NOMO-1 treated with dmso at 0.1 percent for 144 hours (cell line): Measurements from ENCODE around the gene FREY1.

Experiments
- DNase-seq: peaks from one replicate; lab custom pipeline; 2025; ENCODE audit not compliant: unreplicated experiment; lab: John Stamatoyannopoulos, UW

Gene FREY1

DNA sequence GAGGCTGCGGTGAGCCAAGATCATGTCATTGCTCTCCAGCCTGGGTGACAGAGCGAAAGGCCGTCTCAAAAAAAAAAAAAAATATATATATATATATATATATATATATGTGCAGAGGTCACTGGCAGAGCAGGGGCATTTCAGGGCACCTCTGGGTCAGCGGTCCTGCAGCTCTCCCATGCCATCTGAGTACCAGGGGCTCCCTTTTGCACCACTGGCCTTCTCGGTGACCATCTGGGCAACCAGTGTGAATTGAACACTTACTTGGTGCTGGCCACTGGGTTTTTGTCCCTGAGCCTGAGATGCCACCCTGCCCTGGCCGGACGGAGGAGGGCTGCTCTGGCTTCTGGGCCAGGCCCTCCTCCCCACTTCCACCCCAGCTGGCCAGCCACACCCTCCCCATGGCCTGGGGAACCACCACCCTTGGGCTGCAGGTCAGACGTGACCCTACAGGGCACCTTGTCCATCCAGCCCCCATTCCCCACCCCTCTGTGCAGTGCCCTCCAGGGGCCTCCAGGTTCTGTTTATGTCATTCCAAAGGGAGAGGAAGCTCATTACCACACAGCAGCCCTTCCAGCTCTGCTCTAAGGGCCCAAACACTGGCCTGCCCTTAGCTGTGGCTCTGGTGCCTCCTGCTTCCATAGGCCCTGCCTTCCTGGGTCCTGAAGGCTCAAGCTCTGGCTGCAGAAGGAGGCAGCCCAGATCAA is 11.4 kb downstream of the FREY1 start:
- DNase-seq: no peak

DNA sequence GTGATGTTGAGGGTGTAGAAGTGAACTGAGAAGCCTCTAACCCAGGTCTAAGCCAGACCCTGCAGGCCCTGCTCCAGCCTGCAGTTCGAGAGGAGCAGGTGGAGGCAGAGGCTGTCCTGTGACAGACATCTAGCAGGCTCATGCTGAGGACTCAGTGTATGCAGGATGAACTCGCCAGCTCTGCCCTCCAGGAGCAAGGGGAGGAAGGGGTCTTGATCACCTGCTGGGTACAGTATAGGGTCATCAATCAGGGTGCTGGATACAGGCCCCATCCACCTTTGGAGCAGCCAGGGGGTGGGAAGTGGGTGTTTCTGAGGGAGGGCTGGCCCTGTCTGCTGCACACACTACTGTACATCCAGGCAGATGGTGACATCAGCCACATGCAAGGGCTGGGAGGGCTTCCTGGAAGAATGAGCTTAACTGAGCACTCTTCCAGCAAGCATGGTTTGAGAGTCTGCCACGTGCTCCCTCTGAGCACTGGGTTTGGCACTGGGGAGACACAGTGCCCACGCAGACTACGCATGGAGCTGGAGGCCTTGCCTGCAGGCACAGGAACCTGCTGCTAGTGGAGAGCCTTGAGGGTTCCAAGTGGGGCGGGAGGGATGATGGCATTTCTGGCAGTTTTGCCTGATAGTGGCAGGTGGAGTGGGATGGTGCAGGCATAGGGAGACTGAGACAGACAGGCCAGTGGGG is 12.4 kb downstream of the FREY1 start:
- DNase-seq: no peak

DNA sequence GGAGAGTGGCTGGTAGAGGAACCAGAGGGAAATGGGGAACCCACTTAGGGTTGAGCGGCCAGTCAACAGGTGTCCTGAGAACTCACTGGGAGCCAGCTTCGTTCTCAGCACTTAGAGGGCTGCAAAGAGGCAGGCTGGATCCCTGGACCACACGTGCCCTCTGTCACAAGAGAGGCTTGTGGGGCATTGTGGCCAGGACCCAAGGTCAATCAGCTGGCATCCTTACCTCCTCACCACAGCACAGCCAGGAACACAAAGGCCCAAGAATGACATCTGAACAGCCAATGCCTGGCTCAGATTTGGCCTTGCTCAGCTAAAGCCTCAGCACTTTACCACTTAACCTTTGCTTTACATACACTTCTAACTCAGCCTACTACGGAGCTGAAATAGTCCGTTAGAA is 14.2 kb downstream of the FREY1 start:
- no peak for DNase-seq

DNA sequence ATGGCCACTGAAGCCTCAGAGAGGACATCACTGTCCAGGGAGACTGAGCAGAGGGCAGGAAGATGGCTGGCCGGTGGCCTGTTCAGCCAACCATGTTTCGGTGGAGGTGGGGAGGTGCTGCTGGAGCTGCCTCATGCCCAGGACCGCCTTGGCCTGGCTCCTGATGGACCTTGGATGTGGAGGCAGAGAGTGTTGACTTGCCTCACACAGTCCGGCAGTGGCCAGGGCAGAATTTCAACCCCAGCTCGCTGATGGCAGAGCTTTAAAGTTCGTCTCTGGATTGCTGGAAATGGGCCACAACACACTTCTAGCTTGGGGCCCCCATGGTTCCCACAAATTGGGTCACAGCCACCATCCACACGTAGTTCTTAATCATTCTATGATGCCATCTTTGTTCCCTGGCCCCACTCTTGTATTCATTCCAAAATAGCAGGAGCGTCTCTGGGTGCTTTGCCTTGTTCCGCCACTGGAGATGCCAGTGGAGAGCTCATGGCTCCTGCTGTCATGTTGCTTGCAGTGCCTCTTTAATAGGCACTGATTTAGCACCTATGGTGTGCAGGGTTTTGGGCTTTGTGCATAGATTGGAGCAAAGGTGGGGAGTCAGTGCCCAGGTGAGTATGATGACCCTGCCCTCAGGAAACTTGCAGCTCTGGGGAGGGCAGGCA is 16.1 kb downstream of the FREY1 start:
- DNase-seq: no peak

DNA sequence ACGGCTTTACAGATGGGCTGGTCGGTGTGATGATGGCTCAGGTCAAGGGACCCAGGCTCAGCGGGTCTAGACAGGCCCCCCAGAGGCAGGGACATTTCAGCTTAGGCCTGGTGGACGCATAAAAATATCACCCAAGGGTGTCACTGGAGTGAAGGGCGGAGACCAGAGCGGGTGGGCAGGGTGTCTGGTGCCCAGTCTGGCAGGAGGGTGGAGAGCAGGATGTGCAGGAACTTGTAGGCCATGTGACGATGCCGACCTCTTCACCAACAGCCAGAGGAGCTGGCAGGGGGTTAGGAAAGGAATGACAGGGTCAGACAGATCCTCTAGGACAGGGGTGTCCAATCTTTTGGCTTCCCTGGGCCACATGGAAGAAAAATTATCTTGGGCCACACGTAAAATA is 17.1 kb downstream of the FREY1 start:
- DNase-seq: no peak

DNA sequence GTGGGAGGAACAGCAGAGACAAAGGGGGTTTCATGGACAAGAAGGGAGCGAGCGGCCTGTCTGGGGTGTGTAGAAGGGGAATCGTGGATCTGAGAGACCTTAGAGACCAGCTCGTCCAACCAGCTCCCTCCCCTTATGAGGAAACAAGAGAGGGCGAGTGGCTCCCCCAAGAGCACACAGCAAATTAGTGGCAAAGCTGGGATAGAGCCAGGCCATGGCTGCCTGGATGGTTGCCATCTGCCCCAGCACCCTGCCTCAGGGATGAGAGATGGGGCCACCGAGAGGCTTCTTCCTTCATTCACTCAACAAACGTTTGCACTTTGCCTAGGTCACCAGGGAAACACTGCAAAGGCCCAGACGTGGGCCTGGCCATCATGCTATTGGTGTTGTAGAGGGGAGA is 17.5 kb downstream of the FREY1 start:
- DNase-seq: no peak

DNA sequence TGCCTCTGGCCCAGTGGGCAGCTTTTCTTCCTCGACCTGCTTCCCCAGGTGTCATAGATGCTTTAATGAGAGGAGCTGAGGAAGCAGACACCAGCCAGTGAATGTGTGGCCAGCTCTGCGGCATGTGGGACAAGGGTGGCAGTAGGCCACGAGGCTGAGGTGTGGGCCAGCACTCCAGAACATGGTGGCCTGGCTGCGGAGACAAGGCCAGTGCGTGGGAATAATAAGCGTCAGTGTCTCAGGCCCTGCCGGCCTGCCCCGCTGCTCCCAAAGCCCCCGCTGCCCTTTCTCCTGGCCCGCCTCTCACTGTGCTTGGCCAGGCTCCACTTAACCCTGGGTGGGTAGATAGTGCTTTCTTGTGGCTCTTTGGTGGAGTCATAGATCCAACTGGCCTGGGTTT is 19.5 kb downstream of the FREY1 start:
- DNase-seq: no peak

DNA sequence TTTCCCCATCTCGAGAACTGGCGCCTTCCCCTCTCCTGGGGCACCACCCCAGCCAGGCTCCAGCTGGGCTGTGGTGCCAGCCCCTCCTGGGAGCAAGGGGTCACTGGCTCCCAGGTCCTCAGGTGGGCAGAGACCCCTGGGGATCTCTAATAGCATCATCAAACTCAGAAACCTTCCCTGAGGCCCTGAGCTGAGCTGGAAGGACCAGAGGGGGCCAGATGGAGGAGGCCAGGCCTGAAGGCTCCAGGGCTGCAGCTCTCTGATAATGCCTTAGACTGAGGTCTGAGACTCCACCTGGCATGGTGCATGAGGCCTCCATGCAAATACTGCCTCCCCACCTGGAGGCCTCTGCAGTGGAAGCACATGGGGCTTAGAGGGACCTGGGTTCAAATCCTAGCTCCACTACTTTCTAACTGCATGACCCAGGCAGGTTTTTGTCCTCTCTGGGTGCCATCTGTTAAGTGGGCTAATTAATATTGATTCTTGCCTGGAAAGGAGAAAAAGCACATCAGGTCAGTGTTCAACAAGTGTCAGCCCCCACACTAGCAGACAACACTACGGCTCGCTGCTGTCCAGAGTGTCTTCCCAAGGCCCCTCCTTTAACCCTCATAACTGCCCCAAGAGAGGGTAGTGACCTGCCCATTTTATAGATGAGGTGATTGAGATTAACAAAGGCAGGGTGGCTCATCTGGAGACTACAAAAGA is 20.1 kb downstream of the FREY1 start:
- DNase-seq: no peak

DNA sequence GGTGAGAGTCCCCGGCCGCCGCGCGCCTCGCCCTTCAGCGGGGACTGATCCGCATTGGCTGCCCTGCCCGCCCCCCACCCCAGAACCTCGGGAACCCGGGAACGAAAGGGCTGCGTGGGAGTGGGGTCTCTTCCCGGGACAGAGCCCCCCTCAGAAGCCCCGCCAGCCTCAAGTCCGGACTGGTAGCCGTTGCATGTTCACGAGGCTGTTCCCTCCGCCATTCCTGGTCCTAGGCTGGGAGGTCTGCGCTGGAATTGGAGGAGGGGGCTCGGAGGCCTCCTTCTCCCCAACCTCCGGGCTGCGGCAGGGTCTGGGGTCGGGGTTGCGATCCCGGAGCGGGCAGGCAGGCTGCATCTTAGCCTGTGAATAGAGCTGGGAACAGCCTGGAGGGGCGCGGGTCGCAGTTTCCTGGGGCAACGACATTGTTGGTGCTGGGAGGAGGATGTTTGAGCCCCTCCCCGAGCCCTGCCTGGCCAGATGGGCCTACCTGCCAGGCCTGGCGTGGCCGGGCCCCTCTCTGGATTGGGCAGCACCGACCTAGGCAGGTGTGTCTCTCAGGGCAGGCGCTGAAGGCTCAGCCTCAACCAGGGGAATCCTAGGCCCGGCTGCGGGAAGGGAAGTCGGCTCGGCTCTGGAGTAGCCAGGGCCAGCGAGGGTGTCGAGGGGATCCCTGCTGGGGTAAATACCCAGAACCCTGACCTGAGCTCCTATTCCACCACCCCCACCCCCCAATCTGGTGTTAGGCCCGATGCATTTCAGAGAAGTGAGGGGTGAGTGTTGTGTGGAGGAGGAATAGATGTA is 20.9 kb downstream of the FREY1 start:
- DNase-seq: no peak

DNA sequence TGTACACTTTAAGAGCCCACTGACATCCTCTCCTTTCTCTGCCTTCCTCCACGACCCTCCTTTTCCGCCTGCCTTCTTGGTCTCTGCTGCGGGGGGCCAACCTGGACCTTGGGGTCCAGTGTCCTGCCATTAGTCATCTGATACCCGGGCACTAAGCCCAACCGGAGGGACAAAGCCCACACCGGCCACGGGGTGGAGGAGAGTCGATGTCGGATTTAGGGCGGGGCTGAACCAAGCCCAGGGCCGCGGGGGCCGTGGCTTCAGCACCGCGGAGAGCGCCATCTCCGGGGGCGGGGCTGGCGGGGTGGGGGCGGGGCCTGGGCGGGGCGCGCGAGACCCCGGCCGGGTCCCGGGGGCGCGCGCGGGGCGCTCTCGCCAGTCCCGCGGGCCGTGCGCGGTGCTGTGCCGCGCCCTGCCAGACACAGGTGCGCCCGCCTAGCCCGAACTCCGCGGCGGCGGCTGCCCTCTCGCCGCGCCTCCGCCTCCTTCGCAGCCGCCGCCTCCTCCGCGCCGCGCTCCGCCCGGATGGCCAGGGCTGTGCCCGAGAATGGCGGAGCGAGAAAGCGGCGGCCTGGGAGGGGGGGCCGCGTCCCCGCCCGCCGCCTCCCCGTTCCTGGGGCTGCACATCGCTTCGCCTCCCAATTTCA is 21.7 kb downstream of the FREY1 start, which contains the start of gene MAPK8IP1:
TSS of gene MAPK8IP1 (plus strand) at position 378 of the 647 bp plus-strand sequence. CDS start at position 548, 170 bp downstream.
- peak; percentile 24 for DNase-seq

DNA sequence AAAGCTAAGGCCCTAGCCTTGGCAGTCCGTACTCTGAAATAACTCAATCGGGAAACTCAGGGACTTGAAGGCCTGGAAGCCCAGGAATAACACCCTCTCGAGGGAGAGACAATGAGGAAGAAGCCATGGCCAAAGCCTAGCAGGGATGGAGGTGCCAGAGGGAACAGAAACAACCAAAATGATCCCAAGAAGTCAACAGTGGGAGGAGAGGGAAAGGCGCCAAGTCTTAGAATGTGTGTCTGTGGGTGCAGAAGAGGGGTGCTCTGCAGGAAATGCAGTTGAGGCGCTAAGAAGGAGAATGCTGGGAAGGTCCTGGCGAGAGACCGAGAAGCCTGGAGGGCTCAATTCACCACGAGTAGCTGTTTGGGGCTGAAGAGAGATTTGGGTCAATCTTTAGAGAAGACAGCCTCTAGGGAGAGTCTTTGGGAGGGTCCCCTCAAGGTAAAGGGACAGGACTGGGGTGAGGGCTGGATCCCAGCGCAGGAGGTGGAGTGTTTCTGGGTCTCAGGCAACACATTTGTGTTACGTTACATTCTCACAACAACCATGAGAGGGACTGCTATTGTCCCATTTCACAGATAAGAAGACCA is 22.4 kb downstream of the FREY1 start:
- DNase-seq: no peak

DNA sequence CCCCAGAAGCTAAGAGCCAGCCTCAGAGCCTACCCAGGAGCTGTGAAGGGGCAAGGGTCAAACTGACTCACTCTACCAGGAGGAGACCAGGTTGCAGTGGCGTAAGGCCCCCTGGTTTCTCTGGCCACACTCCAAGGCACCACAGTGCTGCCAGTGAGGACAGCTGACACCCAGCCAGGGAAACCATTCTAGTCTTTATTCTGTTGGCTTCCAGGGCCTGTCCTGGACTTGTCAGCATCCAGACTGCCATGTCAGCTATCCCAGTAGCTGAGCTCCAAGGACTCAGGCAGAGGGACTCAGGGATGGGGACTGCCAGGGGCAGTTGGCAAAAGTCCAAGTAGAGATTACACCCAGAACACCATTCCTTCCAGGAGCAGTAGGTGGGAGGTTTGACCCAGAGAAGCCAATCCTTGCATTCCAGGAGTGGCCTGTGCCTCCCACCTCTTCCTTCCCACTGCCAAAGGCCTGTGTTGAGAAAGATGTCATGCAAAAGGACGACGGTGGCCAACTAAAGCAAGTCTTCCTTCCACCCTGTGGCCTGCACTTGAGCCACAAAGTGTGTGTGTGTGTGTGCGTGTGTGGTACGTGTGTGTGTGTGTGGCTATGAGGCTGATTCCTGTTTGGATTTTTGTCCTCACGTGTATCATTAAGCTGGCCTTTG is 25.2 kb downstream of the FREY1 start:
- no peak for DNase-seq

DNA sequence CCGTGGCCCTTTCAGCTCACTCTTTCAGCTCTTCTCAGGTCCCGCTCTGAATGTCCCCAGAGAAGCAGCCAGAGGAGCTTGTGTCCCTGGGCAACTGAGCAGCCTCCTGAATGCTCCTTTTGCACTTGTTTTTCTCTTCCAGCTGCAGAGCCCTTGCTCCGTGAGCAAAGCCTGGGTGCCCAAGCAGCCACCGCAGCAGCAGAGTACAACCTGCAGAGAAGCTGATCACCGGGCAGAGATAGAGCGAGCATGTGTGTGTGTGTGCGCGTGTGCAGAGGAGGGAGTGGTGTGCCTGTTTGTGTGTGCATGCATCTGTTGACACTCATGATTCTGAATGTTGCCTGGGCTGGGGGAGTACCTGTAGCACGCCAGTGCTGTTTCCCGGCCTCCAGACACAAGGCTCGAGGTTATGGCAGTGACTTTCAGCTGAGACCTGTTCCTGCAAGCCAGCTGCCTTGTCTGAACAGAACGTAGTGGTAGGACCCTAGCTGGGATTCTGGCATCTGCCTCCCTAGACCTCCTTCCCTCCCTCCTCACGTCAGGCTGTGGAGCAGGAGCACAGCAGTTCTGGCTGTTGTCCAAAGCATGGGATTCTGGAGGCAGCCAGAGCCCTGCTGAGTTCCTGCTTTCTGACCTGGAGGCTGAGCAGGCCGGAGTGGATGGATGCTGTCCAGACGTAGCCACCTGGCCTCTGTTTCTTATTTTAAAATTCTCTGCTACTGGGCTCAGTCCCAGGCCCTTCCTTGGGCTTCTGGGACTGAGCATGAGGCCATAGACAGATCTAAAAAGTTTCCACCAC is 26.1 kb downstream of the FREY1 start:
- DNase-seq: no peak

DNA sequence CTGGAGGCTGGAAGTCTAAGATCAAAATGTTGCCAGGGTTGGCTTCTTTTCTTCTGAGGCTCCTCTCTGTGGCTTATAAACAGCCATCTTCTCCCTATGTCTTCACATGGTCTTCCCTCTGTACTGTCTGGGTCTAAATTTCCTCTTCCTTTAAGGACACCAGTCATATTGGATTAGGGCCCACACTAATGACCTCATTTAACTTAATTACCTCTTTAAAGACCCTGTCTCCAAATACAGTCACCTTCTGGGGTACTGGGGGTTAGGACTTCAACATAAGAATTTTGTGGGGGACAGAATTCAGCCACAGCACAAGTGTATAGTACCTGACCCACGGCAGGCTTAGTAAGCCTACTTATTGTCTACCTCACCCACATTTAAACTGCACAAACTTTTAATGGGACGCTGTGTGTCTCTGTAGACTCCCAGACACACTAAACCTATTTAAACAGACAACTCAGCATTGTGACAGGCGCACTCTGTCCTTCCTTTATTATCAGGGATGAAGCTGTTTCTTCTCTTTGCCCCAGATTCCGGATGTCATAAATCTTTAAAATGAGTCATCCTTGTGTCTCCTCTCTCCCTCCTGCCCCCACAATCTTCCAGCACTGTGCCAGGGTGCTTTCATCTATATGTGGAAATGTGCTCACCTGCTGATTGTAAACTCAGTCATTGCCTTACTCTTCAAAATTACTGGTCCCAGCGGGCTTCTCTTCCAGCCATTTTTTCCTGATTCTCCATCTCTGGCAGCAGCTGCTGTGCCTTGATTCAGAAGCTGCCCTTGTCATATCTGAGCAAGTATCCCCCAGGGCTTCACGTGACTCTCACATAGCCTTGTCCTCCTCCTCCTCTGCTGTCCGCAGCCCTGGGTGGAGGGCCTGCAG is 27.0 kb downstream of the FREY1 start:
- peak; percentile 47 for DNase-seq

DNA sequence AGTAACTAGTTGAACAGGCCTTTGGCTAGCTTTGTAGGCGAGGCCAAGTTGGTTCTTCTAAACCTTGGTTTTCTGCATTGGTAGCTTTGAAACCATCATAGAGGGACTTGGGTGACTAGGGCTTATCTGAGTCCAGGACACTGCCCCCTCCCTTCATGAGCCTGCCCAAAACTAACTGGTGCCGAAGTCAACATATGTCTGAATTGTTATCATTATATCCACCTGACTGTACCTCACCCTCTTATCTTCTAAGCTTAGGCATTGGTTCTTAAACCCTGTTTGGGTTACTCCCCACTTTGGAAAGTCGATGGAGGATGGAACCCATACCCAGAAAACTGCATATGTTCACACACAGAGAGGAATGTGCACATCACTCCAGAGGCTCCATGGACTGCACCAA is 29.2 kb downstream of the FREY1 start:
- DNase-seq: no peak

DNA sequence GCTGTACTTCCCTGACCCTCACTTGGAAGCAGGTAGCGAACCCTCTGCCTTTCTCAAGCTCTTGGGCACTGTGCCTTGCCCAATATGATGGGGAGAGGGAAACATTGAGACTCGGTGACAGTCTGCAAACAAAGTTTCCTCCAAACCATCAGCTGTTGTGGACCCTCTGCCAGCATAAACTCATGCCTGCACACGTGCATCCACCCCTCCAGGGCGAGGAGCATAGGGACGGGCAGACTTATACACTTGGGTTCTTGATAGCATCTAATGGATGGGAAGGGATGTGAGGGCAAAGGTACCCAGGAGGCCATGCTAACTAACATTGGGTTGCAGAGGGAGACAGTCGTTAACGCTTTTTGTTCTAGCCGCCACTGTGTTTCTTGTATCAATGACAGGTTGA is 29.9 kb downstream of the FREY1 start:
- no peak for DNase-seq

DNA sequence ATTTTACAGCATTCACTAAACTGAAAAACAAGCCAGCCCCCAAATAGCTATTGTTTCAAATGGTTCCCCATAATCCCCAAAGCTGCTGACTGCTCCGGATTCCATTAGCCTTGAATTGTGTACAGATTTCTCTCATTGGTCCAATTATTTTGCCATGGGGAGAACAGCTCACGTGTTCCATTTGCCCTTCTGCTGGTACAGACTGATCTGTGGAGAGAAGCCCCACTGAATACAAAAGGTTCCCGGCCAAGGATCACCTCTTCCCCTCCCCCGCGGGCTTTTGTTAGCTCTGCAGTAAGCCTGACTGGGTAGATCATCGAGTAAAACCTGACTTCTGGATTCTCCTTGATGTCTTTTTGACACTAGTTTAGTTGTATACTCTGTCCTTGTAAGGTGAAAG is 30.7 kb downstream of the FREY1 start:
- no peak for DNase-seq
